Psoas muscle (tissue), 8 donors: ENCODE results near the gene TAPBPL. TPM values are rescaled to one million over a fixed set of nuclear protein-coding genes. Genes with fewer than 3 reads are reported as not detected.

Experiments
- ATAC-seq, 4 donors: fragments of 200-7000 bp; cut with Tn5 transposase; one replicate each; pipeline ENCODE4 v1.9.1; 2020; ENCODE audit warnings: moderate library complexity in 3 of 4, mild to moderate bottlenecking in 2 of 4
- DNase-seq, 2 donors: peaks; one replicate each; pipeline ENCODE4 v3.0.0-alpha.2; 2020
- H3K27ac ChIP-seq: fragments of 200-600 bp; one replicate; pipeline ENCODE4 v1.8.0; 2022
- H3K27me3 ChIP-seq, 3 donors: fragments of 200-600 bp in 1 of 3; one replicate each; pipeline versions ENCODE4 v1.6.1 to v1.8.0; 2013 to 2022; ENCODE audit warnings: low read length in 2 of 3, mild to moderate bottlenecking in 2 of 3, moderate library complexity in 1 of 3; ENCODE audit not compliant: insufficient read depth in 3 of 3
- H3K36me3 ChIP-seq, 2 donors: fragments of 200-600 bp in 1 of 2; one replicate each; pipeline versions ENCODE4 v1.6.1 to v1.8.0; 2013 to 2022; ENCODE audit warnings: low read depth in 1 of 2, mild to moderate bottlenecking in 1 of 2, moderate library complexity in 1 of 2; ENCODE audit not compliant: insufficient read depth in 1 of 2
- H3K4me1 ChIP-seq: fragments of 200-600 bp; one replicate; pipeline ENCODE4 v1.8.0; 2022
- H3K4me3 ChIP-seq: fragments of 200-600 bp; one replicate; pipeline ENCODE4 v1.8.0; 2022; ENCODE audit warnings: mild to moderate bottlenecking
- H3K9me3 ChIP-seq: fragments of 200-600 bp; one replicate; pipeline ENCODE4 v1.8.0; 2022
- CTCF ChIP-seq: fragments of 200-600 bp; IDR thresholded peaks from one replicate; pipeline ENCODE4 v1.8.0; 2022; ENCODE audit warnings: antibody characterized with exemption
- whole genome bisulfite sequencing, 3 donors: extraction: QIAGEN DNeasy Blood & Tissue Kit; methylation state at CpG; one replicate each; pipeline versions ENCODE4 v1.1.6 to v1.1.7; 2013; 5-methylcytosine and 5-hydroxymethylcytosine counted together
- intact Hi-C, 2 donors: fragments of 100-400 bp; cut with DNase I; formaldehyde crosslinking; loops; one replicate each; pipeline versions ENCODE4 v1.11.0 to v1.14.2; 2022
- polyA plus RNA-seq, 3 donors: library from polyadenylated mRNA; stranded (reverse); fragments of 200-250 nt; gene quantifications; one replicate each; pipeline ENCODE4 v1.2.3, GENCODE V29; 2013
- total RNA-seq, 4 donors: library from RNA; stranded (reverse); fragmentation: NEBNext Ultra II Directional in 2 of 4; extraction: Animal tissue kit (Norgen Biotek cat#: 25700) in 2 of 4; gene quantifications; one replicate each; pipeline versions ENCODE4 v1.2.1 to v1.2.4, GENCODE V29; 2021 to 2023
- donor health status: healthy with polysubstance abuse.
- donor health status: DM: no; HTN: no; CAD: no; lungs with moderate emphysema.
- donor health status: Bipolar disorder and iron deficiency.
- donor health status: healthy.
- donor health status: DM: yes; HTN: yes; CAD: no.
- donor health status: DM: no; HTN: no; CAD: no.
- donor health status: DM: no; HTN: no; CAD: no.
- donor health status: DM: yes; HTN: yes; CAD: no.

The TAPBPL gene
- total and polyA plus RNA-seq, 7 donors: 4.6 to 11.3 (median 7.7) TPM

GRCh38 chr12:6457220-6457945 lies 5.5 kb downstream of the TAPBPL start:
- Histone ChIP-seq H3K36me3 (peaks cover 9 to 94% of the 10 kb centered on the region in 2 donors), H3K9me3 (no peaks in the 10 kb centered on the region), H3K4me3 (no peak overlapping the region), H3K4me1 (peaks cover 22% of the 10 kb centered on the region), H3K27ac (no peak overlapping the region), H3K27me3 (no peaks in the 10 kb centered on the region)
- WGBS, 3 donors: 85 to 93% (median 86%) methylated on average over 12 of the region's 12 CpGs
- no peak for TF ChIP-seq CTCF
- intact Hi-C loops: no loop called here
- DNase-seq (no peak), ATAC-seq (no peak)

GRCh38 chr12:6458281-6459003 lies 6.6 kb downstream of the TAPBPL start:
- Histone ChIP-seq H3K4me3 (no peak overlapping the region), H3K27ac (no peak overlapping the region), H3K27me3 (no peaks in the 10 kb centered on the region), H3K4me1 (peaks cover 11% of the 10 kb centered on the region), H3K36me3 (peaks cover 15 to 99% of the 10 kb centered on the region in 2 donors), H3K9me3 (no peaks in the 10 kb centered on the region)
- DNase-seq (no peak), ATAC-seq (no peak)
- TF ChIP-seq CTCF: no peak
- intact Hi-C loops: no loop called here
- WGBS, 3 donors: 88 to 90% (median 90%) methylated on average over 14 of the region's 14 CpGs

- Histone ChIP-seq H3K4me1 (peaks cover 11% of the 10 kb centered on the region), H3K27me3 (no peaks in the 10 kb centered on the region), H3K36me3 (peaks cover 15 to 99% of the 10 kb centered on the region in 2 donors), H3K4me3 (no peak overlapping the region), H3K9me3 (no peaks in the 10 kb centered on the region), H3K27ac (no peak overlapping the region)
- DNase-seq (no peak), ATAC-seq (no peak)
- no peak for TF ChIP-seq CTCF
- intact Hi-C loops: no loop called here
- WGBS, 3 donors: 86 to 88% (median 87%) methylated on average over 2 of the region's 2 CpGs
These were observed 7.1 kb downstream of the TAPBPL start for GRCh38 chr12:6459004-6459337.

- H3K4me1 ChIP-seq: peaks cover 15% of the 10 kb centered on the region
- intact Hi-C loops: loop anchor here in 1 of 2 donors (5.0 to 10.0 kb wide), 3 partner anchors 129 to 396 kb away; partner anchors contain the start of gene CD9
- TF ChIP-seq CTCF: no peak
- peaks cover 15 to 96% of the 10 kb centered on the region in 2 donors for H3K36me3 ChIP-seq
- no peak overlapping the region for H3K4me3 ChIP-seq
- peak overlapping the region; percentile 72 for H3K27ac ChIP-seq
- no peaks in the 10 kb centered on the region for H3K27me3 ChIP-seq
- 66 to 77% (median 71%) methylated on average over 10 of the region's 10 CpGs for WGBS, 3 donors
- DNase-seq: no peak
- H3K9me3 ChIP-seq: no peaks in the 10 kb centered on the region
- peak; percentile 81 to 92 (median 91) for ATAC-seq
These were observed 9.0 kb downstream of the TAPBPL start for GRCh38 chr12:6460751-6461371.
